HL-60 (cell line): ENCODE results near the gene NASP.
"Not testable (repeated sequence)": the region's sequence is repeated elsewhere in the genome, so short reads cannot be mapped to it uniquely, and the experiment has no call there.

Experiments used
- CTCF ChIP-seq: IDR thresholded peaks from one replicate; pipeline ENCODE4 v1.5.1; 2011; ENCODE audit warnings: low read length, control low read depth, inconsistent platforms; ENCODE audit not compliant: insufficient read depth
- POLR2AphosphoS5 ChIP-seq: IDR thresholded peaks from 2 replicates; pipeline ENCODE4 v1.6.1; 2012; ENCODE audit warnings: low read depth
- TF ChIP-seq, protein P1 (sequence below): IDR thresholded peaks from 2 replicates; pipeline ENCODE4 v1.6.1; 2012; ENCODE audit warnings: low read depth; ENCODE audit not compliant: insufficient replicate concordance

DNA sequence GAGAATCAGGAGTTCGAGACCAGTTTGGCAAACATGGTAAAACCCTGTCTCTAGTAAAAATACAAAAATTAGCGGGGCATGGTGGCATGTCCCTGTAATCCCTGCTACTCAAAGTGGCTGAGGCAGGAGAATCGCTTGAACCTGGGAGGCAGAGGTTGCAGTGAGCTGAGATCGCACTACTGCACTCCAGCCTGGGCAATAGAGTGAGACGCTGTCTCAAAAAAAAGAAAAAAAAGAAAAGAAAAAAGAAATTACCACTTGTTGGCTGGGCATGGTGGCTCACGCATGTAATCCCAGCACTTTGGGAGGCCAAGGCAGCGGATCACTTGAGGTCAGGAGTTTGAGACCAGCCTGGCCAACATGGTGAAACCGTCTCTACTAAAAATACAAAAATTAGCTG, 12.9 kb downstream of the NASP start:
- not testable (repeated sequence) for TF ChIP-seq CTCF, POLR2AphosphoS5
- TF ChIP-seq, protein P1, sequence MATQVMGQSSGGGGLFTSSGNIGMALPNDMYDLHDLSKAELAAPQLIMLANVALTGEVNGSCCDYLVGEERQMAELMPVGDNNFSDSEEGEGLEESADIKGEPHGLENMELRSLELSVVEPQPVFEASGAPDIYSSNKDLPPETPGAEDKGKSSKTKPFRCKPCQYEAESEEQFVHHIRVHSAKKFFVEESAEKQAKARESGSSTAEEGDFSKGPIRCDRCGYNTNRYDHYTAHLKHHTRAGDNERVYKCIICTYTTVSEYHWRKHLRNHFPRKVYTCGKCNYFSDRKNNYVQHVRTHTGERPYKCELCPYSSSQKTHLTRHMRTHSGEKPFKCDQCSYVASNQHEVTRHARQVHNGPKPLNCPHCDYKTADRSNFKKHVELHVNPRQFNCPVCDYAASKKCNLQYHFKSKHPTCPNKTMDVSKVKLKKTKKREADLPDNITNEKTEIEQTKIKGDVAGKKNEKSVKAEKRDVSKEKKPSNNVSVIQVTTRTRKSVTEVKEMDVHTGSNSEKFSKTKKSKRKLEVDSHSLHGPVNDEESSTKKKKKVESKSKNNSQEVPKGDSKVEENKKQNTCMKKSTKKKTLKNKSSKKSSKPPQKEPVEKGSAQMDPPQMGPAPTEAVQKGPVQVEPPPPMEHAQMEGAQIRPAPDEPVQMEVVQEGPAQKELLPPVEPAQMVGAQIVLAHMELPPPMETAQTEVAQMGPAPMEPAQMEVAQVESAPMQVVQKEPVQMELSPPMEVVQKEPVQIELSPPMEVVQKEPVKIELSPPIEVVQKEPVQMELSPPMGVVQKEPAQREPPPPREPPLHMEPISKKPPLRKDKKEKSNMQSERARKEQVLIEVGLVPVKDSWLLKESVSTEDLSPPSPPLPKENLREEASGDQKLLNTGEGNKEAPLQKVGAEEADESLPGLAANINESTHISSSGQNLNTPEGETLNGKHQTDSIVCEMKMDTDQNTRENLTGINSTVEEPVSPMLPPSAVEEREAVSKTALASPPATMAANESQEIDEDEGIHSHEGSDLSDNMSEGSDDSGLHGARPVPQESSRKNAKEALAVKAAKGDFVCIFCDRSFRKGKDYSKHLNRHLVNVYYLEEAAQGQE = not testable (repeated sequence)
